HL-60 (cell line): ENCODE data around the gene ARHGAP23.

Experiments
- DNase-seq, 2 experiments: peaks; one replicate each; pipeline ENCODE4 v3.0.0-alpha.2; 2010 to 2020; ENCODE audit warnings: low read depth in 1 of 2, low spot score in 1 of 2
- H3K27ac ChIP-seq: fragments of 250-450 bp; sonication (Bioruptor Pico); replicated peaks from 2 replicates; pipeline ENCODE4 v1.5.1; 2020; ENCODE audit warnings: mild to moderate bottlenecking, moderate library complexity
- H3K27me3 ChIP-seq: fragments of 250-450 bp; sonication (Bioruptor Pico); 2 replicates; pipeline ENCODE4 v1.5.1; 2021; ENCODE audit warnings: mild to moderate bottlenecking, moderate library complexity; ENCODE audit not compliant: insufficient read depth, poor library complexity, severe bottlenecking
- H3K4me3 ChIP-seq: replicated peaks from 2 replicates; pipeline ENCODE4 v1.5.1; 2011; ENCODE audit warnings: mild to moderate bottlenecking, control low read depth, low read length; ENCODE audit not compliant: insufficient read depth
- CTCF ChIP-seq: IDR thresholded peaks from one replicate; pipeline ENCODE4 v1.5.1; 2011; ENCODE audit warnings: low read length, control low read depth, inconsistent platforms; ENCODE audit not compliant: insufficient read depth
- GABPA ChIP-seq: IDR thresholded peaks from 2 replicates; pipeline ENCODE4 v1.6.1; 2012; ENCODE audit warnings: low read depth
- POLR2AphosphoS5 ChIP-seq: IDR thresholded peaks from 2 replicates; pipeline ENCODE4 v1.6.1; 2012; ENCODE audit warnings: low read depth
- REST ChIP-seq: IDR thresholded peaks from 2 replicates; pipeline ENCODE4 v1.6.1; 2012; ENCODE audit warnings: low read depth; ENCODE audit not compliant: insufficient replicate concordance
- SPI1 ChIP-seq: IDR thresholded peaks from 2 replicates; pipeline ENCODE4 v1.6.1; 2012; ENCODE audit warnings: low read depth, mild to moderate bottlenecking, borderline replicate concordance

The ARHGAP23 gene

GRCh38 chr17:38448208-38448771 is 20.0 kb downstream of the ARHGAP23 start:
- no peak for TF ChIP-seq CTCF
- TF ChIP-seq GABPA: no peak
- no peak for TF ChIP-seq REST
- no peak for TF ChIP-seq POLR2AphosphoS5
- no peak for TF ChIP-seq SPI1
- H3K4me3 ChIP-seq: no peak overlapping the region
- H3K27ac ChIP-seq: no peak overlapping the region
- H3K27me3 ChIP-seq: no peaks in the 10 kb centered on the region
- DNase-seq: no peak

GRCh38 chr17:38449364-38449763 is 21.1 kb downstream of the ARHGAP23 start:
- DNase-seq: no peak
- TF ChIP-seq SPI1: no peak
- no peak for TF ChIP-seq POLR2AphosphoS5
- TF ChIP-seq REST: no peak
- no peak for TF ChIP-seq CTCF
- TF ChIP-seq GABPA: no peak
- no peak overlapping the region for H3K27ac ChIP-seq
- H3K4me3 ChIP-seq: no peak overlapping the region
- no peaks in the 10 kb centered on the region for H3K27me3 ChIP-seq

GRCh38 chr17:38450557-38451029 is 22.3 kb downstream of the ARHGAP23 start:
- Histone ChIP-seq H3K27me3 (no peaks in the 10 kb centered on the region), H3K4me3 (no peak overlapping the region), H3K27ac (no peak overlapping the region)
- DNase-seq: no peak
- TF ChIP-seq SPI1 (no peak), REST (no peak), POLR2AphosphoS5 (no peak), GABPA (no peak), CTCF (no peak)
